Measurements from ENCODE around the gene CDC45.

- TF ChIP-seq, protein P1, sequence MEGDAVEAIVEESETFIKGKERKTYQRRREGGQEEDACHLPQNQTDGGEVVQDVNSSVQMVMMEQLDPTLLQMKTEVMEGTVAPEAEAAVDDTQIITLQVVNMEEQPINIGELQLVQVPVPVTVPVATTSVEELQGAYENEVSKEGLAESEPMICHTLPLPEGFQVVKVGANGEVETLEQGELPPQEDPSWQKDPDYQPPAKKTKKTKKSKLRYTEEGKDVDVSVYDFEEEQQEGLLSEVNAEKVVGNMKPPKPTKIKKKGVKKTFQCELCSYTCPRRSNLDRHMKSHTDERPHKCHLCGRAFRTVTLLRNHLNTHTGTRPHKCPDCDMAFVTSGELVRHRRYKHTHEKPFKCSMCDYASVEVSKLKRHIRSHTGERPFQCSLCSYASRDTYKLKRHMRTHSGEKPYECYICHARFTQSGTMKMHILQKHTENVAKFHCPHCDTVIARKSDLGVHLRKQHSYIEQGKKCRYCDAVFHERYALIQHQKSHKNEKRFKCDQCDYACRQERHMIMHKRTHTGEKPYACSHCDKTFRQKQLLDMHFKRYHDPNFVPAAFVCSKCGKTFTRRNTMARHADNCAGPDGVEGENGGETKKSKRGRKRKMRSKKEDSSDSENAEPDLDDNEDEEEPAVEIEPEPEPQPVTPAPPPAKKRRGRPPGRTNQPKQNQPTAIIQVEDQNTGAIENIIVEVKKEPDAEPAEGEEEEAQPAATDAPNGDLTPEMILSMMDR (IDR thresholded peaks at IDR 0.05) = no peak
- no peak for TF ChIP-seq ZFX (IDR thresholded peaks at IDR 0.05; ENCODE audit: borderline replicate concordance)
Observed at GRCh38 chr22:19460036-19460435, 19.7 kb upstream of the CDC45 start.

Measured in 22Rv1 (cell line).